CD4-positive, CD25-positive, alpha-beta regulatory T cell (primary cell): ENCODE results near the gene IQCE. TPM values are rescaled to one million over a fixed set of nuclear protein-coding genes. Genes with fewer than 3 reads are reported as not detected.

Experiments
- polyA plus RNA-seq, 4 donors: library from polyadenylated mRNA; unstranded; fragments of 300-500 nt; fragmentation: Illumina TruSeq; gene quantifications; one replicate each; pipeline ENCODE4 v1.2.3, GENCODE V29; 2021
- total RNA-seq: library from RNA; stranded (reverse); gene quantifications from one replicate; pipeline ENCODE4 v1.2.3, GENCODE V29; 2022

Gene IQCE
- total and polyA plus RNA-seq, 5 donors from 2014 or later, result 0.69 to 6.6 (median 1.00) TPM

Other genes with a start within 250 kb of the IQCE start
- gene SNX8, start 244.5 kb upstream of the IQCE start, total RNA-seq, result 7.3 TPM
- 10 to 100 TPM in 2 of 4 donors, 1 to 10 TPM in 2; 5.7 to 14.5 (median 10.8) TPM for gene SNX8, start 244.5 kb upstream of the IQCE start, polyA plus RNA-seq
- gene EIF3B, start 204.2 kb upstream of the IQCE start, total RNA-seq, result 150 TPM
- 10 to 100 TPM; 85.5 to 97.9 (median 94.3) TPM for gene EIF3B, start 204.2 kb upstream of the IQCE start, polyA plus RNA-seq
- 27.8 TPM for gene CHST12, start 155.4 kb upstream of the IQCE start, total RNA-seq
- gene CHST12, start 155.4 kb upstream of the IQCE start, polyA plus RNA-seq, result 10 to 100 TPM; 14.1 to 20.4 (median 19.3) TPM
- gene GRIFIN, start 82.6 kb upstream of the IQCE start, total RNA-seq, result not detected
- gene GRIFIN, start 82.6 kb upstream of the IQCE start, polyA plus RNA-seq, result not detected
- gene LFNG, start 39.2 kb upstream of the IQCE start, total RNA-seq, result 215 TPM
- gene LFNG, start 39.2 kb upstream of the IQCE start, polyA plus RNA-seq, result 1 to 10 TPM; 2.1 to 7.3 (median 2.8) TPM
- 24.6 TPM for gene BRAT1, start 3.5 kb upstream of the IQCE start, total RNA-seq
- 10 to 100 TPM; 21.4 to 36.6 (median 32.1) TPM for gene BRAT1, start 3.5 kb upstream of the IQCE start, polyA plus RNA-seq
- gene TTYH3, start 73.0 kb downstream of the IQCE start, total RNA-seq, result 20.0 TPM
- gene TTYH3, start 73.0 kb downstream of the IQCE start, polyA plus RNA-seq, result 1 to 10 TPM in 3 of 4 donors, under 1 TPM in 1; 0.56 to 1.6 (median 1.2) TPM
- gene AMZ1, start 129.2 kb downstream of the IQCE start, total RNA-seq, result 1.8 TPM
- 1 to 10 TPM in 1 of 4 donors, under 1 TPM in 3; 0.43 to 1.4 (median 0.63) TPM for gene AMZ1, start 129.2 kb downstream of the IQCE start, polyA plus RNA-seq